ENCODE results near the gene HOXC9.

Gene HOXC9

GRCh38 chr12:54047964-54048303, 48.0 kb downstream of the HOXC9 start:
- peaks cover 59% of the 10 kb centered on the region for H3K4me1 ChIP-seq (ENCODE audit: control insufficient read depth, insufficient read depth, low read length)
- CTCF ChIA-PET = no interaction called here
- H3K9me3 ChIP-seq (ENCODE audit: control insufficient read depth, insufficient read depth, low read depth, low read length) = no peaks in the 10 kb centered on the region
- peaks cover 4 to 26% of the 10 kb centered on the region in 2 experiments for H3K36me3 ChIP-seq (ENCODE audit: control insufficient read depth in 2 of 2, insufficient read depth in 1 of 2, low read length in 2 of 2)
- no peak overlapping the region for H3K4me3 ChIP-seq (ENCODE audit: low read depth, low read length)
- no peak overlapping the region for H3K27ac ChIP-seq (ENCODE audit: extremely low read depth, low read depth, low read length)
- POLR2A ChIA-PET = no interaction called here
- TF ChIP-seq ZNF18 (tag by site-specific recombination; IDR thresholded peaks at IDR 0.05) (no peak), FEZF1 (tag by site-specific recombination; IDR thresholded peaks at IDR 0.05) (no peak), ZNF623 (tag by site-specific recombination; IDR thresholded peaks at IDR 0.05) (no peak), ZNF76 (tag by site-specific recombination; IDR thresholded peaks at IDR 0.05; ENCODE audit: borderline replicate concordance, low read depth) (no peak), ZNF660 (tag by site-specific recombination; IDR thresholded peaks at IDR 0.05) (no peak), ZNF175 (tag by site-specific recombination; IDR thresholded peaks at IDR 0.05) (no peak), ZNF311 (tag by site-specific recombination; IDR thresholded peaks at IDR 0.05; ENCODE audit: borderline replicate concordance) (no peak), HOXD13 (CRISPR knock-in tag; IDR thresholded peaks at IDR 0.05; ENCODE audit: borderline replicate concordance) (no peak), ZNF10 (tag by site-specific recombination; IDR thresholded peaks at IDR 0.05) (no peak)

GRCh38 chr12:54048406-54049093, 48.6 kb downstream of the HOXC9 start:
- ChIA-PET POLR2A (no interaction called here), CTCF (no interaction called here)
- Histone ChIP-seq H3K4me1 (ENCODE audit: control insufficient read depth, insufficient read depth, low read length) (peaks cover 59% of the 10 kb centered on the region), H3K27ac (ENCODE audit: extremely low read depth, low read depth, low read length) (no peak overlapping the region), H3K4me3 (ENCODE audit: low read depth, low read length) (no peak overlapping the region), H3K36me3 (ENCODE audit: control insufficient read depth in 2 of 2, insufficient read depth in 1 of 2, low read length in 2 of 2) (peaks cover 4 to 23% of the 10 kb centered on the region in 2 experiments), H3K9me3 (ENCODE audit: control insufficient read depth, insufficient read depth, low read depth, low read length) (no peaks in the 10 kb centered on the region)
- TF ChIP-seq MYNN (tag by site-specific recombination; IDR thresholded peaks at IDR 0.05; ENCODE audit: borderline replicate concordance) = peak; percentile 91
- no peak for TF ChIP-seq ZNF132 (tag by site-specific recombination; IDR thresholded peaks at IDR 0.05; ENCODE audit: borderline replicate concordance)
- no peak for TF ChIP-seq PRDM6 (tag by site-specific recombination; IDR thresholded peaks at IDR 0.05)
- TF ChIP-seq IKZF3 (tag by site-specific recombination; IDR thresholded peaks at IDR 0.05) = peak; percentile 70

- H3K27ac ChIP-seq (ENCODE audit: extremely low read depth, low read depth, low read length) = no peak overlapping the region
- TF ChIP-seq ZNF571 (tag by site-specific recombination; IDR thresholded peaks at IDR 0.05) (no peak), IKZF3 (tag by site-specific recombination; IDR thresholded peaks at IDR 0.05) (peak; percentile 16; the same call in 1 of the 2 replicates)
- H3K9me3 ChIP-seq (ENCODE audit: control insufficient read depth, insufficient read depth, low read depth, low read length) = no peaks in the 10 kb centered on the region
- CTCF ChIA-PET = no interaction called here
- POLR2A ChIA-PET = no interaction called here
- no peak overlapping the region for H3K4me3 ChIP-seq (ENCODE audit: low read depth, low read length)
- peaks cover 4 to 23% of the 10 kb centered on the region in 2 experiments for H3K36me3 ChIP-seq (ENCODE audit: control insufficient read depth in 2 of 2, insufficient read depth in 1 of 2, low read length in 2 of 2)
- H3K4me1 ChIP-seq (ENCODE audit: control insufficient read depth, insufficient read depth, low read length) = peaks cover 54% of the 10 kb centered on the region
Measured at GRCh38 chr12:54049108-54049507, 49.1 kb downstream of the HOXC9 start.

- peaks cover 4 to 23% of the 10 kb centered on the region in 2 experiments for H3K36me3 ChIP-seq (ENCODE audit: control insufficient read depth in 2 of 2, insufficient read depth in 1 of 2, low read length in 2 of 2)
- CTCF ChIA-PET = interaction anchor here (0.7 to 2.1 kb wide), 8 partner anchors 9 to 321 kb away, joined by 3 to 10 read pairs (median 4); partner anchors contain the start of genes HOXC5 and HOXC8
- no peak overlapping the region for H3K4me3 ChIP-seq (ENCODE audit: low read depth, low read length)
- peaks cover 53% of the 10 kb centered on the region for H3K4me1 ChIP-seq (ENCODE audit: control insufficient read depth, insufficient read depth, low read length)
- H3K9me3 ChIP-seq (ENCODE audit: control insufficient read depth, insufficient read depth, low read depth, low read length) = no peaks in the 10 kb centered on the region
- POLR2A ChIA-PET = interaction anchor here (0.6 kb wide), 1 partner anchor 1773 kb away, joined by 8 read pairs; no protein-coding TSS in a partner anchor
- no peak overlapping the region for H3K27ac ChIP-seq (ENCODE audit: extremely low read depth, low read depth, low read length)
- 0 out of 2 replicates have a peak, but pooled peaks have one; percentile 10 for TF ChIP-seq FEZF1 (tag by site-specific recombination; IDR thresholded peaks at IDR 0.05)
- TF ChIP-seq ZNF362 (tag by site-specific recombination; IDR thresholded peaks at IDR 0.05) = no peak
- TF ChIP-seq ZNF138 (tag by site-specific recombination; IDR thresholded peaks at IDR 0.05; ENCODE audit: borderline replicate concordance) = no peak
- 0 out of 2 replicates have a peak, but pooled peaks have one; percentile 18 for TF ChIP-seq GLIS1 (tag by site-specific recombination; IDR thresholded peaks at IDR 0.05)
- TF ChIP-seq ZNF776 (tag by site-specific recombination; IDR thresholded peaks at IDR 0.05; ENCODE audit: borderline replicate concordance) = no peak
- TF ChIP-seq SCRT2 (tag by site-specific recombination; IDR thresholded peaks at IDR 0.05) = no peak
- TF ChIP-seq ZBTB8A (tag by site-specific recombination; IDR thresholded peaks at IDR 0.05) = no peak
- TF ChIP-seq KLF8 (tag by site-specific recombination; IDR thresholded peaks at IDR 0.05) = 0 out of 2 replicates have a peak, but pooled peaks have one; percentile 12
Measured at GRCh38 chr12:54050482-54050810, 50.5 kb downstream of the HOXC9 start.

All from HEK293 (cell line).